ENCODE measurements around the gene SAMHD1.

SAMHD1 gene

GRCh38 chr20:36872852-36873251 lies 78.7 kb downstream of the SAMHD1 start:
- DNase-seq (ENCODE audit: low read depth in 2 of 2): no peak

- no peak for DNase-seq (ENCODE audit: low read depth in 2 of 2)
Measured at GRCh38 chr20:36871640-36872570, 79.6 kb downstream of the SAMHD1 start.

- no peak for DNase-seq (ENCODE audit: low read depth in 2 of 2)
Measured at GRCh38 chr20:36866681-36867495, 84.6 kb downstream of the SAMHD1 start.

- no peak for DNase-seq (ENCODE audit: low read depth in 2 of 2)
Measured at GRCh38 chr20:36866164-36866563, 85.3 kb downstream of the SAMHD1 start.

GRCh38 chr20:36865861-36866149 lies 85.7 kb downstream of the SAMHD1 start:
- DNase-seq (ENCODE audit: low read depth in 2 of 2): no peak

GRCh38 chr20:36865076-36865860 lies 86.2 kb downstream of the SAMHD1 start:
- DNase-seq (ENCODE audit: low read depth in 2 of 2): no peak

- no peak for DNase-seq (ENCODE audit: low read depth in 2 of 2)
Measured at GRCh38 chr20:36862857-36863668, 88.4 kb downstream of the SAMHD1 start.

- DNase-seq (ENCODE audit: low read depth in 2 of 2): no peak
Measured at GRCh38 chr20:36861875-36862801, 89.4 kb downstream of the SAMHD1 start.

GRCh38 chr20:36861625-36861874 lies 90.0 kb downstream of the SAMHD1 start:
- no peak for DNase-seq (ENCODE audit: low read depth in 2 of 2)

- no peak for DNase-seq (ENCODE audit: low read depth in 2 of 2)
Measured at GRCh38 chr20:36860811-36861624, 90.5 kb downstream of the SAMHD1 start.

- no peak for DNase-seq (ENCODE audit: low read depth in 2 of 2)
Measured at GRCh38 chr20:36860339-36860738, 91.2 kb downstream of the SAMHD1 start.

- DNase-seq (ENCODE audit: low read depth in 2 of 2): no peak
Measured at GRCh38 chr20:36859700-36860330, 91.7 kb downstream of the SAMHD1 start.

- no peak for DNase-seq (ENCODE audit: low read depth in 2 of 2)
Measured at GRCh38 chr20:36859282-36859555, 92.3 kb downstream of the SAMHD1 start.

GRCh38 chr20:36856691-36857635 lies 94.5 kb downstream of the SAMHD1 start:
- DNase-seq (ENCODE audit: low read depth in 2 of 2): no peak

- no peak for DNase-seq (ENCODE audit: low read depth in 2 of 2)
Measured at GRCh38 chr20:36856195-36856594, 95.3 kb downstream of the SAMHD1 start.

GRCh38 chr20:36855241-36855657 lies 96.3 kb downstream of the SAMHD1 start:
- no peak for DNase-seq (ENCODE audit: low read depth in 2 of 2)

GRCh38 chr20:36854348-36855240 lies 96.9 kb downstream of the SAMHD1 start:
- no peak for DNase-seq (ENCODE audit: low read depth in 2 of 2)

Data from stimulated activated CD4-positive, alpha-beta T cell treated with anti-CD3 and anti-CD28 coated beads, Interleukin-1b, Interleukin-23, amount 100 ng/mL, for 1 hour (primary cell).